Measurements from ENCODE around the gene ZNF280B.

Gene ZNF280B

GRCh38 chr22:22508274-22509176 lies at the start of gene ZNF280B:
TSS of gene ZNF280B (minus strand) at chr22:22508742. CDS start at chr22:22489398, 19,344 bp downstream.
- DNase-seq (ENCODE audit: low read depth), result no peak

- DNase-seq (ENCODE audit: low read depth), result no peak
Measured at GRCh38 chr22:22556995-22557925, 48.7 kb upstream of the ZNF280B start.

DNA sequence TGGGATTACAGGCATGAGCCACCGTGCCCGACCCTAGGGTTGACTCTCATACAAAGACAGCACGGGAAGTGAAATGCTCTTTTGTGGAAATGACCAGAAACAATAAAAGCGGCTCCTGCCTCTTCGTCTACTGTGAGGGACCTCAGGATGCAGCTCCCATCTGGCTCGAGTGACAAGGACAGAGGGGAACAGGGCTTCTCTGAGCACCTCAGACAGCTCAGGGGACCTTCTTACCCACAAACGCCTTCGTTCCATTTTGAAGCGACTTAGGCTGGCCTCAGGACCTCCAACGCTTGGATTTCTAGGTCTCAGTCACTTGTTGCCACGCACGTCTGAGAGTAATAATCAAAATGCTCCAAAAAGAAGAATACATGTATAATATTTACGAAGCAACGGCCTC lies 48.0 kb upstream of the ZNF280B start:
- DNase-seq (ENCODE audit: low read depth), result no peak

GRCh38 chr22:22555596-22555995 lies 47.1 kb upstream of the ZNF280B start:
- DNase-seq (ENCODE audit: low read depth), result no peak

- DNase-seq (ENCODE audit: low read depth), result no peak
Measured at GRCh38 chr22:22554587-22555284, 46.2 kb upstream of the ZNF280B start.

DNA sequence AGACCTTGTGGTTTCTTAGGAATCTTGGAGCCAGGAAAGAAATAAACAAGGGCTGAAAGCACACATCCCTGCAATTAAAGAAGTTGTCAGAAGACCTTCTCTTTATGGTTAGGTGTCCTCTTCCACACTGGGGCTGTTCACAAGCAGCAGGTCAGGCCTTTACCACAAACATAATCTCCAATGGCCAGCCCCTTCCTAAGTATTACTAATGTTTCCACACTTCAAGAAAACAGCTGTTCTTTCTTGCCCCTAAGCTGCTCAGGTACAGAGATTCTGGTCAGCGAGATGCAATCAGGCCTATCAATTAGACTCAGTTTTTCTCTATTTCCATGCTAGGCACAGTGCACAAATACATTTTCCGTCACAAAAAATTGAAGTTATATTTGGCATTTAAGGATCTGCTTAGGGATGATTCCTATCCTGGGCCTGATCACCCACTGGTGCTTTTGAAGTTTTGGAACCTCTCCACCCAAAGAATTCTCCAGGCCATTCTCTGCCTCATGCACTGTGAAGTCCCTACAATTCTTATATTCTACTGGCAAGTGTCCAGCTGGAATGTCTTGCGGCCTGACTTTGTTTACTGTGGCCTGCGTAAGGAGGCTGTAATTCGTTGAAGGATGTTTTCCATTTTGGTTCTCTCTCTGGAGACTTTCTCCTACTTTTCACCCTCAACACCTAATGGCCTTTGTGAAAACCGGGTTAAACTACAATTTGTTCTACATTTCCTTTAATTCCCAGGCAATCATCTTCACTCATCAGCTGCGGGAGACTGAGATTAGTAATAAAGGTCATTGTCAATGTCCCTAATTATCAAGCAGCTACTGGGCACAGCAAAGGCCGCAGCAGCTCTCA lies 45.4 kb upstream of the ZNF280B start:
- DNase-seq (ENCODE audit: low read depth), result no peak

GRCh38 chr22:22553141-22553540 lies 44.6 kb upstream of the ZNF280B start:
- DNase-seq (ENCODE audit: low read depth), result no peak

- DNase-seq (ENCODE audit: low read depth), result no peak
Measured at GRCh38 chr22:22552630-22553029, 44.1 kb upstream of the ZNF280B start.

DNA sequence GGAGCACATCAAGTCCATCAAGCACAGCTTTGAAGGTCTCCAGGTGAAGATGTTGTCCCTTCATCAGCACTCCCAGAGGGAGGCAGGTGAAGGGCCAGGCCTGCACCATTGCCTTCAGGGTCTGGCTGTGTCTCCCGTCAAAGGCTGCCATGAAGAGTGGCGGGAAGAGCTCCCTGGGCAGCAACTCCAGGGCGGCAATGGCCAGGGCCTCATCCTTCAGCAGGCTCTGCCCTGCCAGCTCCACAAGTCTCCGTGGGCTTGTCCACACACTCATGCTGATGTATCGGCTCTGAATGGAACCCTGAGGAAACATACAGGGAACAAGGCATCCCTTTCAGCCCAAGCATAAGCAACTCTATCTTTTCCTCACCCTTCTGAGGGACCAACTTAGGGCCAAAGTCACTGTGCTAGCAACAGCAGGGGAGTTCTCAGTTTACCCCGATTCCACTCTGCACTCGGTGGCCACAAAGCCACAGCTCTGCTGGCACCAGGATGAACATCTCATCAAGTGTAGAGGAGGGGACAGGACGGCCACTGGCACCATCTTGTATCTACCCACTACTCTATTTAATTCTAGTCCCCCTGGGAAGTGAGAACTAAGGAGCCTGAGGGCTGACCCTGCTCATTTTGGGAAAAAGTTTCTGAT lies 42.4 kb upstream of the ZNF280B start:
- DNase-seq (ENCODE audit: low read depth), result no peak

DNA sequence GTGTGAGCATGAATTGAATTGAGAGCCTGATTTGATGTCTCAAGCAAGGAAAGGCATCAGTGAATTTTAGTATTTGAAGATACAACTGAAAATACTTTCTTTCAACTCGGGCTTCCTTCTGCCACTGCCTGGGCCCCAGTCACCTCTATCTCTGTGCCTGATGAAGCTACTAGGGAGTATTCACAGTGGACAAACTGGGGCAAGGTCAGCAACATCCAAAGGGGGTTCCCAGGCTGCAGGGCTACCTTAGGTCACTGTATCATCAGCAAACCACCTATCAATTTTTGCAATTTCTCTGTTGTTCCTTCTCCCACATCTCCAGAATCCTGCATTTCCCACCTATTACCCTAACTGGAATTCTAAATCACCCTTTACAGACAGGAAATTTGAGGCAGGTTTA lies 40.4 kb upstream of the ZNF280B start:
- no peak for DNase-seq (ENCODE audit: low read depth)

- no peak for DNase-seq (ENCODE audit: low read depth)
Measured at GRCh38 chr22:22548317-22548716, 39.8 kb upstream of the ZNF280B start.

- DNase-seq (ENCODE audit: low read depth), result no peak
Measured at GRCh38 chr22:22547692-22548300, 39.3 kb upstream of the ZNF280B start.

GRCh38 chr22:22547226-22547625 lies 38.7 kb upstream of the ZNF280B start:
- no peak for DNase-seq (ENCODE audit: low read depth)

- no peak for DNase-seq (ENCODE audit: low read depth)
Measured at GRCh38 chr22:22546490-22546889, 37.9 kb upstream of the ZNF280B start.

GRCh38 chr22:22545084-22545483 lies 36.5 kb upstream of the ZNF280B start:
- DNase-seq (ENCODE audit: low read depth), result no peak

DNA sequence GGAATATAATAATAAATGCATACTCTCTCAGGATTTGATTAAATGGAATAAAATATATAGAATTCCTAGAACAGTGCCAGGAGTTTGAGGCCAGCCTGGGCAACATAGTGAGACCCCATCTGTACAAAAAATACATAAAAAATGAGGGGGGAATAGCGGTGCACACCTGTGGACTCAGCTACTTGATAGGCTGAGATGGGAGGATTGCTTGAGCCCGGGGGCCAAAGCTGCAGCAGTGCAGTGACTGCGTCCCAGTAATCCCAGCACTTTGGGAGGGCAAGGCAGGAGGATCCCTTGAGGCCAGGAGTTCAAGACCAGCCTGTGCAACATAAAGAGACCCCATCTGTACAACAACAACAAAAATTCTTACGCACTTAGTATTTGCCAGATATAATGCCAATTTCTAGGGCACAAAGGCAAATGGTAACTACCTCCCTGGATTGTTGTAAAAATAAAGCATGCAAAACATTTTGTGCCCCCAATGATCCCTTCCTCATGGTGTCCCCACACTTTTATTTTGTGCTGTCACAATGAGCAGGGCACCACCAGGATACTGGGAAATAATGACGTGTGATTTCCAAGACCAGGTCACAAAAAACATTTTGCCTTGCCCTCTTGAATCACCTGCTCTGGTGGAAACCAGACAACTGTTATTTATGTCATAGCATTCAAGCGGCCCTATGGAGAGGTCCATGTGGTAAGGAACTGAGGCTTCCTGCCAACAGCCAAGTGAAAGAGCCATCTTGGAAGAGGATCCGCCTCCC lies 29.9 kb upstream of the ZNF280B start:
- DNase-seq (ENCODE audit: low read depth), result no peak

- no peak for DNase-seq (ENCODE audit: low read depth)
Measured at GRCh38 chr22:22536916-22537315, 28.4 kb upstream of the ZNF280B start.

GRCh38 chr22:22536515-22536914 lies 28.0 kb upstream of the ZNF280B start:
- DNase-seq (ENCODE audit: low read depth), result no peak

DNA sequence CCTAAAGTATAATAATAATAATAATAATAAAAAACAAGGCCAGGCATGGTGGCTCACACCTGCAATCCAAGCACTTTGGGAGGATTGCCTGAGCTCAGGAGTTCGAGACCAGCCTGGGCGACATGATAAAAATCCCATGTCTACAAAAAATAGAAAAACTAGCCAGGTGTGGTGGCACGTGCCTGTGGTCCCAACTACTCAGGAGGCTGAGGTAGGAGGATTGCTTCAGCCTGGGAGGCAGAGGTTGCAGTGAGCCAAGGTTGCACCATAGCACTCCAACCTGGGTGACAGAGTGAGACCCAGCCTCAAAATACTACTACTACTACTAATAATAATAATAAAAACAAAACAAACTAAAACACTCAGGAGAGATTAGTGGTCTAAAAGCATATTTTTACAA lies 27.1 kb upstream of the ZNF280B start:
- no peak for DNase-seq (ENCODE audit: low read depth)
